Activated CD4-positive, CD25-positive, alpha-beta regulatory T cell treated with anti-CD3 and anti-CD28 coated beads, Interleukin-2, amount 50 U/mL, for 24 hours (primary cell): ENCODE results near the gene ATOSB.
A peak's percentile ranks its signal among the peaks of the same experiment; 100 is the strongest.

ENCODE experiments used
- ATAC-seq, 2 donors: fragments of 150-1000 bp; cut with Tn5 transposase; one replicate each; pipeline ENCODE4 v1.10.0; 2021; ENCODE audit warnings: mild to moderate bottlenecking in 1 of 2, moderate library complexity in 1 of 2

Gene ATOSB

DNA sequence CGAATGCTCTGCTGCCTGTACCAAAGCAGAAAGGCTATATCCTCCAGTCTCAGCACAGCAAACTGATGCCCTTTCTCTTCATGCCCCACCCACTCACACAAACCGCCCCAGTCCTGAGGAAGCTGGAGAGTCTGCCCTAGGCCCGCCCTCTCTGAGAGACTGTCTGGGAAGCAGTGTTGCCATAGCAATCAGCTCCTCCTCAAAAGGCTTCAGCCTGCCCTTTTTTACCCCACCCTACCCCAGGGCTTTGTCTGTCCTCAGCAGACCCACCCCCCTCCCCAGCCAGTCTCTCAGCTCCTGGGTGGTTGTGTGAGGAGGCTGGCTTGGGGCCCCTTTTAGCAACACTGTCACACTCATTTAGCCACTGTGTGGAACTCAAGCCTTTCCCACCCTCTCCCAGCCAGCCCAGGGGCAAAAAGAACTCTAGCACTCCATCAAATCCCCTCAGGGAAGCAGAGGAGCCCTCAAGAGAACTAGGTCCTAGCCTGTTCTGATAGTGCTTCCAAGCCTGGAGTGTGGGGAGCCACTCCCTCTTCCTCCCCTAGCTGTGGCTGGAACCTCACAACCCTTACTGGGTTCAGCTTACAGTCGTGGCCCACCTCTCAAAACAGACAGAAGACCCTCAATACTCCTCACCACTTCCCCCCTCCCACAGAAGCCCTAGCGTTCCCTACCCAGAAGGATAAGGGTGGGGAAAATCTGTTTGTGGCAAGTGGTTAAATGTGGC is 1.4 kb downstream of the ATOSB start:
- ATAC-seq, result no peak

DNA sequence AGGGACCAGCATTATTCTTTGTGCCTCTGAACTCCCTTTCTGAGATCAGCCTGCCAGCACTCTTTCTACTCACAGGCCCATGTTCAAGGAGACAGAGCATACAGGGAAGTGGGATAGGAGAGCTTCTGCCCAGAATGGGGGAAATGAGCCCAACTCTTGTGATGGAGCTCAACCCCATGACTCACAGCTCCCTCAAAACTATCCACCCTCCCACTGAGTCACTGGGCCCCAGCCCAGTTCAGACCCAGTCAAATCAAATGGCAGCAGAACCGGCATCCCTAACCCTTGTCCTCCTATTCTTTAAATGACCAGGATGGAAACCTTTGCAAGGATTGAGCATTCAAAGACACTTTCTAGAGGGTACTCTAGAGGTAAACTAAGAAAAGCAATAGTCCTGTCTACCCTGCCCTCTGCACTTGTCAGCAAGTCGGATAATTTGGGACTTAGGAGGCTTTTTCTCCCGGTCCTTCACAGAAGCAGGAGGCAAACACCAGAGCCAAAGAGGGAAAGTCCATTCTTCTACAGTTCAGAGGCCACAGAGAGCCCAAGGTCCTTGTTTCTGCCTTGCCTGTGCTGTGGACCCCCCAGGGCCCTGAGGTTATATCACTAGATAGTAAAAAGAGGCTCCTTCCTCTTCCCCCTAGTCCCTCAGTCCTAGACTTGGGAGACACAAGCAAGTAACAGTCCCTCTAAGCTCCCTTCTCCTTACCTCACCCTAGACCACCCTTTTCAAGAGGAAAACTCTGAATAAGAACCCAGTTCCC is 3.2 kb downstream of the ATOSB start:
- no peak for ATAC-seq

DNA sequence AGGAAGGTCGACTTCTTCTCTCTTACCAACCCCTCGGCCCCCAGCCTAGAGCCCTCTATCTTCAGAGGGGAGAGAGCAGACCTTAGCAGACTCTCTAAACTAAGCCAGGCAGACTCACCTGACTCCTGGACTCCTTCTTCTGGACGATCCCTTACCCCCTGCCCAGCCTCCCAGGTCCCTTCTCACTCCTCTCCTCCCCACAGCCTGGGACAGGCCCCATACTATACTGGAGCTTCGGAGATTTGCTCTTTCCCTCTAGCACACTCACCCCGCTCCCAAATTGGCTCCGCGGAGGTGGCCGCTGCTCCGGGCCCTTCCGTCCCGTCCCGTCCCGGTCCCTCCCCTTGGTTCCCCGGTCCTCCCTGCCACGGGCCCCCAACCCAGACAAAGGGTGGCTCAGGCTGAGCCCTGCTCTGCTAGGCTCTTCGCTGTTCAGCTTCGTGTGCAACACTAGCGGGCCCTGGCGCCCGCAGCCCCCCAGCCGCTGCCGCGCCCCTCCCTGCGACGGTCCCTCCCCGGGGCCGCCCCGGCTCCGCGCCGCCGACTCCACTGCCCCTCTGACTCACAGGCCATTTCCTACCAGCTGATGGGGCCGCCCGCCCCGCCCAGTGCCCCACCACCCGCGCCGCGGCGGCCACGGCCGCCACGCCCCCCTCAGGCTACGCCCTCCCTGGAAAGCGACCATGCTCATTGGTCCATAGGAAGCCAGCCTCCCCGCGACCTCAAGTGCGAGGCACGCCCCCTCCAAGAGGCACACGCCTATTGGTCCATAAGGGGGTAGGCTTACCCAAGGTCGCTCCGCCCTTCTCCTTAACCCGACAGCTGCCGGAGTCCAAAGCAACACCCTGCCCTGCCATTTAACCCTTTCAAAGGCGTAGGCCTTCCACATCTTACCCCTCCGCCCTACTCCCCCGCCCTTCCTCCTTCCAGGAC is 4.4 kb downstream of the ATOSB start:
- peak; percentile 83 for ATAC-seq

DNA sequence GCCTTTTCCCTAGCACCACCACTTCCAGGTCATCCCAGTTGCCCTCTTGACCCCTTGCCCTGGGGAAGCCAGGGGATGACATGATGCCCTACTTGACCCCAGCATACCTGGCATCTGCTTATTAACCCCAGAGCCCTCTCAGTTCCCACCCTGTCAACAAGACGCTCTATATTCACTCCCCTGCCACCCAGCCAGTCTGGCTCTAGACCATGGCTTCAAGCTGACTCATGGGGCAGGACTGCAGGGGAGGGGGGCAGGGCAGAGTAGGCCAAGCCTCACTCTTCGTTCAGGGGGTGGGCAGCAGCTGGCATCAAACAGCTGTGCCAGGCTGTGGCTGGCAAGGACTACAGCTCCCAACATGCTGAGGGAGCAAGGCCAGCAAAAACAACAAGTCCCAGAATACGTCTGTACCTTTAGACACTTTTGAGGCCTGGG is 5.3 kb downstream of the ATOSB start:
- no peak for ATAC-seq

DNA sequence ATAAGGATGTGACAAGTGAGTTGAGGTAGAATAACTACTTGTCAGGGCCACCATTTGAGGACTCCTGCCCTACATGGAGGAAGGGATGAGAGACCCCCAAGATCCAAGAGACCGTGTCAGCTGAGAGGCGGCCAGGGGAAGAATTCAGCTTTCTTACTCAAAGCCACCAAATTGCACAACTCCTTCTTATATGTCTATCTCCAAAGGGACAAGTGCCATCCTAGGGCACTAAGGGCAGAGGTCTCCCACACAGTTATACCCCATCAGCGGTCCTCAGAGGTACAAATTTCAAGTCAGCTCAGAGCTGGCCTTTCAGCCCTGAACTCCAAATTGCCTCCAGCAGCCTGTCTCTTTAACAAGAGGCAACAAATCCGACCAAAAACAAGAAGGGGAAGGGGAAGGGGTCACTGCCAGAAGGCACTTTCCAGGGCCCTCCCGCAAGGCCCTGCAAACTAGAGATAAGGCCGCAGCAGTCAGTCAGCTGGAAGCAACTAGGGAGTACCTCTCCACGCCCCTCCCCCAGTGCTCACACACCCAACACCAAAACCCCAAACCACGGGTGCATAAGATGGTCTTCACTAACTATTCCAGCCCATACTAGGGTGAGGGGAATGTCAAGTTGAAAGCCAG is 6.6 kb downstream of the ATOSB start:
- ATAC-seq, result no peak

DNA sequence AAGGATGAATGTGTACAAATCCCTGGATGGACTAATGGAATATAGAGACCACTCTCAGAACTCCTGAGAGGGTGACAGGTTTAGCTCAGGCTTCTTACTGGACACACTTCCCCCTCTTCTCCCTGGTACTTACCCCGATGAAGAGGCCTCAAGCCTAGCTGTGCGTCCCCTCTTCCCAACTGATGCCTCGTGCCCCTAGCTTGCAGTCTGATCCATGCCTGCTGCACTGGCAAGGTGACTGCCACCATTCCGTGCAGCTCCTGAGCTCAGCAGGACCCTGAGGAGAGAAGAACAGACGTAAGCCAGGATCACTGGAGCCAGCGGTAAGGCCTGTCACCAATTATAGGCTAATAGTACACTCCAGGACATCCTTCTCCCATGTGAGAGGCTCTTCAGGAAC is 7.2 kb downstream of the ATOSB start:
- no peak for ATAC-seq

DNA sequence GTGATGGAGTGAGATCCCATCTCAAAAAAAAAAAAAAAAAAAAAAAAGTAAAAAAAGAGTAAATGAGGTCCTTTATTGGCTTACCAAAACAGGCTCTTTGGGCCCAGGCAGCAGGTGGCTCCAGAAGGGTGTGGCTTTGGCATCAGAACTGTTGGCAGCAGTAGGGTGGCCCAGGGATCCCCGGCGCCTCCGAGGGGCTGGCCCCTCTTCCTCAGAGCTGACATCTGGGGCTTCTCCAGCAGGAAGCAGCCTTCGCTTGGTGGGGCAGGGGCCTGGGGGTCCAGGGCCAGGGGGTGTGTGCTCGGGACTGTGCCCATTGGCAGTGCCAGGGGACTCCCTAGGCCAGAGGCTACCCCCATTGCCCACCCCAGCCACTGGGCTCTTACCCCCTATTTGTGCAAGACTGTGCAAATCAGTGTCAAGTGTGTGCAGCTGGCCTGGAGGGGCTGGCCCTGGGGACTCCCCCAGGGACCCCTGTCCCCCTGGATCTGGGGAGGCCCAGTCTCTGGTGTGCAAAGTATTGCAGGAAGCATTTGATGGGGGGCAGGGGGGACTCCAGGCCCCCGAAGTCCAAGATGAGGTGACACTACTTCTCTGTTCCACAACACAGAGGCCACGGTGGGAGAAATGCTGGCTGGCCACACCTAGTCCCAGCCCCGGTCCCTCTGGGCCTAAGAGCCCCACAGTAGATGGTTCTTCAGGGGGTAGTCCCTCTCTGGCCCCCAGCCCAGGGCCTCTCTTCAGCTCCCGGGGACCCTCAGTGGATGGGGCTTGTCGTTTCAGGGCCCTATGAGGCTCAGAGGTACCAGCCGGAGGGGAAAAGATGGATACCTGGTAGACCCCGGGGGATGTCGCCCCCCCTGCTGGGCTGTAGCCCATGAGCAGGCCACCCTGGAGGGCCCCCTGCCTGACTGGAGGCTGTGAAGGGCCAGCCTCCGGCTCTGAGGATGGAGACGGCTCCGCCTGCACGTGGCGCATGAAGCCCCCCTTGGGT is 8.1 kb downstream of the ATOSB start:
- no peak for ATAC-seq

DNA sequence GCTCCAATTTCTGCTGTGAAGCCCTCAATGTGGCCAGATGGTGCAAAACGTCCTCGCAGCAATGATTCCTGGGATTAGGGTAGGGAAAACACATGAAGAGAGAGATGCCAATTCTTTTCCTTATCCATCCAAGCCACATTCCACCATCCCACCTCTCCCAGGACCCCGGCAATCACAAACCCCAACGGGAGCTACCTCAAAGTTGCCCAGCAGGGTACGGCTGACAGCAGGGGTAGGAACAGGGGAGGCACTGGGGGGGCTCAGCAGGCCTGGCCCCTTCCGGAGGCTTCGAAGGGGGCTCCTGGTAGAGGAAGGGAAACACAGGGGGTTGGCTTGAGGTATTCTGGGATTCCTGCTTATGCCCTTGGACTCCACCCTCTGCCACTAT is 9.3 kb downstream of the ATOSB start:
- no peak for ATAC-seq

DNA sequence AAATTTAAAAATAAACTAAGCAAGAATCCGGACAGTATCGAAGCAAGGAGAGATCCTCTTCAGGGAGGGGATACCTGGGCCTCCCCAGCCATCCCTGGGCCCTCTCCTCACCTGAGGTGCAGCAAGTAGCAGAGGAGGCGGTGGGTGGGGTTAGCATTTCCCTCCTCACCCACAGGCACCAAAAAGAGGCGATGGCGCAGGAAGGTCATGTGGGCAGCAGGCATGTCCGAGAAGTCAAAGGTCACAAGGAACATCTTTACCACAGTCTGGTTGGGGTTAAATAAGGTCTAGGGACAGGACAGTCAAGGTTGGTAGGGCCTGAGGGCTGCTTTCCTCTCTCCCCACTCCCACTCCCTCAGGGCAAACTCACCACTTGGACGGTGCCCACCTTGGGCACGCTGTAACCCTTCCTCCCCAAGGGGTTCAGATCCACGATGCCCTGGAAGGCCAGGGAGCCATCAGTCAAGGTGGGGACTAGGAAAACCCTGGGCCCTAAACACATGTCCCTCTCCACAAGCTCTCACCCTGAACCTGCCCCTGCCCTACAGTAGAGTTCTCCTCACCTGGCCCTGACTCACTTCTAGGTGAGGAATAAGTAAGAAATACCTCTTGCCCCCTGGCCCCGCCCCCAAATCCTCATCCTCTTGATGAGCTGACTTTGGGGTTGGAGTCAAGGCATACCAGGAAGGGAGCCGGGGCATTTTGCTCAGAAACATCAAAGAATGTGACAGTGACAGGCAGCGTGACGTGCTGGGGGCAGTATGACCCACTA is 9.9 kb downstream of the ATOSB start:
- ATAC-seq, result no peak

DNA sequence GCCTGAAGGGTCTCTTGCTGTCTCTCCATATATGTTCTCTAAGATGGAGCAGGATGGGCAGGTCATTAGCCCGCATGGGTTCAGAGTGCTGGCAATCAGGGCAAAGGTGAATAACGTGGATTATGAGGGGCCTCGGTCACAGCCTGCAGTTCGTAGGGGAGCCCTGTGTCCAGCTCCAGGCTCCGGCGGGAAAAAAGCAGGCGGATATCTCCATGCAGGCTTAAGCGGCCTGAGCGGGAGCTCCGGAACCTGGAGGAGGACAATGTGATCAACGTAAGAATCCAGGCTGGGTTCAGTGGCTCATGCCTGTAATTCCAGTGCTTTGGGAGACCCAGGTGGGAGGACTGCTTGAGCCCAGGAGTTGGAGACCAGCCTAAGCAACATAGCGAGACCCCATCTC is 10.5 kb downstream of the ATOSB start:
- no peak for ATAC-seq

DNA sequence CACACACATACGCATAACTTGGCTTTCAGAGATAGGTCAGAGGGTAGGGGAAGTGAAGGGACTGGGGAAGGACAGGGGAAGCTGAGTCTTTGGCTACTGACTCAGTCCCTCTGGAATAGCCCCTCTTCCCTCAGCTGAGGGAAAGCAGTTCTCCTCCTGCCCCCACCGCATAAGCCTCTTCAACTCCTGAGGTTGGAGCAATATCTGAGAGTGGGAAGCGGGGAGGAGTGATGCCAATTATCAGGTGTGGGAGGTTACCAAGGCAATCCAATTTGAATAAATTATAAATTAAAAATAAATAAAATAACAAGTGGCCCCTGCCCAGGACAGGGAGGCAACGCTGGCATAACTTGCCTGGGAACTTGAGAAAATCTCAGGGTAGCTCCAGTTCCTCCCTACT is 11.1 kb downstream of the ATOSB start:
- ATAC-seq, result no peak

DNA sequence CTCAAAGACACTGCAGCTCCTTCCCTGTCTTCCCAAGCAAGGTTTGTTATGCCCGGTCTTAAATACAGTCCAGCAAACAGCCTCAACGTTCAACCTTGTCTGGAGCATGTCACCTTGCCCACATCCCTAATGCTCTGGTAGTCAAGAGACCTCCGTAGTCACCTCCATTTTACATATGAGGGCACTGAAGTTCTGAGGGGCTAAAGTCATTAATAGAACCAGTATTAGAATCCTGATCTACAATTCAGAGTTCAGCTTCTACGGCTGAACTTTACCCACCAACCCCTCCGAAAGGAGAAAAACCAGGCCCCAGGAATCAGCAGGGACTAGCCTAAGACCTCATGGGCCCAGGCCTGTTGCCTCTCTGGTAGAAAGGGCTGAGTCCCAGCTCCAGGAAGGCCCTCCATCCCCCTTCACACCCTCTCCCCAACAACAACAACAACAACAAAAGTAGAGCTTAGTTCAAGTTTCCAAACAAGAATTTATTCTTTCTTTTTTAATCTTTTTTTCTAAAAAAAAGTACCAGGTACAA is 11.9 kb downstream of the ATOSB start:
- ATAC-seq, result no peak

DNA sequence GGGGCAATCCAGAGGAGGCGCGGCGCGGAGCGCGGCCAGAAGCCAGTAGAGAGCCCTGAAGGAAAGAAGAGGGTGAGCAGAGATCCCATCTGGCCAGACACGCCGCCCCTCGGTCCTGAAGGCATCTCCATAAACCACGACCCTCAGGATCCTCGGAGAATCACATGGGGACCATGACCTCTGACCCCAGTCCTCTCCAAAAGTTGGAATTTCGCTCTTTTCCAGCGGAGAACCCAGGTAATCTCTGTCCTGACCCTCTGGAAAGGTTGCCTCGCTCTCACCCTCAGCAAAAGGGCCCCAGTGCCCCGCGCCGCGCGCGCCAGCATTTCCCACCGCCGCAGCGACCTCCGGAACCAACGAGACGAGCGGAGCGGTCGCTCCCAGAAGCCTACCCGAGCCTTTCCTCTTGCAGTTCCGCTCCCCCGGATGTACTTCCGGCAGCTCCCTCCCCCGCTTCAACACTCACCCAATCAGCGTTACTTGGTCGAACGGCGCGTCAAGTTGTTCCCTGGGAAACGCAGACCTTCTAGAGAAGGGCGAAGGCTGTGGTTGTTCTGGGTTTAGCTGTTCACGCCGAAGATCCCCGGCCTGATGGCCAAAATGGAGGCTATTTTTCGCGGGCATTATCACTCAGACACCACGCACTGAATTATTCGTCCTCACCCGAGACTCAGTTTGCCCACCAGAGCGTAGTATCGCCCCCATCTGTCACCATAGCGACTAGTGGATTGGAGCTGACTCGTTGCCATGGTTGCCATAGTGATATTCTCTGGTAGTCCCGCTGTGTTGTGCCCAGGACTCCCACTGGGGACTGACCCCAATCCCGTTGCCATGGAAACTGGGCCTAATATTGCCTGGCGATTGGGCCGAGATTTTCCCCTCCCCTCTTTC is 12.6 kb downstream of the ATOSB start, which contains the start of gene STOML2:
TSS of gene STOML2 (minus strand) at position 363 of the 891 bp plus-strand sequence. CDS start at position 326, 37 bp downstream.
- ATAC-seq, result peak; percentile 99 to 100

DNA sequence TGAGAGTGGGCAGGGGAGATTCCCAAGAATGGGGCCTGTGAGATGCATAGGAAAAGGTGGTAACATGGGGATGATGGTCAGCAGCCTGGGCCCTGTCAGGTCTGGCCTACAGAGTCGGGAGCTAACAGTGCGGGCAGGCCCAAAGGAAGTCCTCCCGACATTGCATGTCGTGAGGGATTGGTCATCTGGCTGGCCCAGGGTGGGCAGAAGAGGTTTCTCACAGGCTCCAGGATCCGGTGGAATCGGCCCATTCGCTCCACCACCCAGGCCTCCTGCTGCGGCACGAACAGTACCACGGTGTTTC is 13.2 kb downstream of the ATOSB start:
- peak; percentile 6 to 7 for ATAC-seq

DNA sequence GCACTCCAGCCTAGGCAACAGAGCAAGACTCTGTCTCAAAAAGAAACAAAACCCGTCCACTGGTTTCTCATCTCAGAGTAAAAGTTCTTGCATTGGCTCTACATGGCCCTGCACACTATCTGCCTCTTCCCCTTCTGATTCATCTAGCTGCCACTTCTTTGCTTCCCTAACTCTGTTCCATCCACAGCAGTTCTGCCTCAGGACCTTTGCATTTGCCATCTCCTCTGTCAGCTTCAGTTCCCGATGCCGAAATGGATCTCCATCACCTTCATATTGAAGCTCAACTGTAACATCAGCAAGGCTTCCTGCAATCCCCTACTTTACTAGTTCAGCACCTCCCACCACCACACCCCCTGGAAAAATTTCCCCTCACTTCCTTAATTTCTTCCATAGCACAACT is 18.1 kb downstream of the ATOSB start:
- no peak for ATAC-seq

DNA sequence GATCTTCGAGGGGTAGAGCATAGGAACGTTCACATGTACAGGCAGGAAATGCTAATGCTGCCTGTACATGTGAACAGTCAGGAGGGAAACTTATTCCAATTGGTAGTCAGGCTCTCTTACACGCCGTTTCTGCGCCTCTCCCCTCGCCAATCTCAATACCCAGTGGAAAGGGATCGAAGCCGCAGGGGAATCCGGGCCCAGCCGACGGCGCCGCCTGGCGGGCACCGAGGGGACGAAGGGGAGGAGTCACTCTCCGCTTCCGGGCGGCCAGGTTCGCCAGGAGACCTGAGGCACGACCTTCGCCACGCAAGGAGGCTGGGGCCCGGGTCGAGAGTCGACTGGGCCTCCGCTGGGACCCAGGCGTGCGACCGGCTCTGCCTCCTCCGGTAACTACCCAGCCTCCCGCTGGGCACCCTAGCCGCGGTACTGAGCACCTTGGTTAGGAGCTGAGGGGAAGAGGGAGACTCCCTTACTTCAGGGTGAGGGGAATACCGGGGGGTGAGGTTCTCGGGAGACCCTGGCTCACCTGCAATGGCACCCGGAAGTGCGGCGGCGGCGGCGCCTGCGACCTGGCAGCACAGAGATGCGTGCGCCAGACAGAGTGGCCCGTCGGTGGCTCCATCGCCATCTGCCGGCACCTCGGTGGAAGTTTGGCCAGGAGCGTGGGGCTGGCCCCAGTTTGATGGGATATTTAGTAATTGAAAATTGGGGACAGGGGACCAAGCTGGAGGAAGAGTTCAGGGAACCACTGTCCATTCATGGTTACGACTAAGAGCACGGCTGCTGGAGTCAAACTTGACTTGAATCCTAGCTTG is 19.4 kb downstream of the ATOSB start, which contains the start of gene PIGO:
TSS of gene PIGO (minus strand) at position 557 of the 815 bp plus-strand sequence. CDS start 1,026 bp downstream, outside the sequence.
- ATAC-seq, result peak; percentile 90 to 93

DNA sequence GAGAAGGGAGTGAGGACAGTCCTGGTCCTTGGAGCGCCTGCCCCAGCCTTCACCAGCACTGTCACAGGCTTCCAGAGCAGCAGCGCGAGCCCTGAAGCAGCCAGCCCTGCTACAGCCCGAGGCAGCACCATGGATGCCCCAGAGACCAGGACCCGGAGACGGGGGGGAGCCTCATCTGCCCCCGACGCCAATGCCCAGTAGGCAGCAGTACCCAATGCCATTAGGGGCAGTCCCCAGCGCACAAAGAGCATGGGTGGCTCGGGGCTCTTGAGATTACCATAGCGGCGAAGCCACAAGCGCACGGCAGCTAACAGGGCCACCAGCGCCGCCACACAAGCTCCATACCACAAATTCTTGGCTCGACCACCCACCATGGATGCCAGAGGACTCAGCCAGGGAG is 24.1 kb downstream of the ATOSB start:
- ATAC-seq, result no peak

DNA sequence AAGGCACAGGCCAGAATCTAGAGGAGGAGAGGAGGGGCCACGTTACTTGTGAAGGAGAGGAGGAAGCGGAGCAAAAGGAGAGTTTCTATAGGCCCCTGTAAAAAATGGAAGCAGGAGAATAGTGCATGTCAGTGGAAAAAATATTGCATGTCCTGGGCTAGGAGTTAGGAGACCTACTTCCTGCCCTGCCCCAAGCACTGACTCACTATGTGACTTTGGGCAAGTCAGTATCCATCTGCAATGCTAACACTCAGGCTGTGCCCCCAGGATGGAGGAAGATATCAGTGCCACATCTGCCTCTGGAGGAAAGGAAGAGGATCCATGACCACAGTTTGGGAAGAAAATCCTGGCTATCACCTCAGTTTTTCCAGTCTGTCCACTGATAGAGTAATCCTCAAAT is 26.2 kb downstream of the ATOSB start:
- ATAC-seq, result no peak
